GM18499 (cell line): Measurements from ENCODE around the gene LIN28B.

Experiments
- ATAC-seq: cut with Tn5 transposase; IDR thresholded peaks from one replicate; pipeline ENCODE4 v1.9.1; 2021; ENCODE audit warnings: moderate number of reproducible peaks; ENCODE audit not compliant: insufficient read depth, unreplicated experiment

The LIN28B gene

GRCh38 chr6:105105094-105105493, 148.2 kb downstream of the LIN28B start:
- no peak for ATAC-seq

- ATAC-seq = no peak
These were observed 149.4 kb downstream of the LIN28B start for GRCh38 chr6:105106260-105106659.

- ATAC-seq = no peak
These were observed 150.3 kb downstream of the LIN28B start for GRCh38 chr6:105107207-105107606.

- ATAC-seq = no peak
These were observed 151.8 kb downstream of the LIN28B start for GRCh38 chr6:105108631-105109262.

- ATAC-seq = no peak
These were observed 153.3 kb downstream of the LIN28B start for GRCh38 chr6:105109955-105110895.

- ATAC-seq = no peak
These were observed 154.2 kb downstream of the LIN28B start for GRCh38 chr6:105111105-105111504.

GRCh38 chr6:105111871-105112270, 155.0 kb downstream of the LIN28B start:
- ATAC-seq = no peak

- ATAC-seq = no peak
These were observed 155.7 kb downstream of the LIN28B start for GRCh38 chr6:105112577-105112976.

GRCh38 chr6:105113422-105113821, 156.5 kb downstream of the LIN28B start:
- no peak for ATAC-seq

GRCh38 chr6:105116150-105116549, 159.2 kb downstream of the LIN28B start:
- ATAC-seq = no peak

- no peak for ATAC-seq
These were observed 163.7 kb downstream of the LIN28B start for GRCh38 chr6:105120570-105120969.

- no peak for ATAC-seq
These were observed 165.1 kb downstream of the LIN28B start for GRCh38 chr6:105121981-105122380.

- no peak for ATAC-seq
These were observed 165.8 kb downstream of the LIN28B start for GRCh38 chr6:105122717-105123116.
